Tibial artery (tissue), 4 donors: Measurements from ENCODE around the gene RANBP10.
A peak's percentile ranks its signal among the peaks of the same experiment; 100 is the strongest.

ENCODE experiments used
- DNase-seq, 2 donors: peaks; one replicate each; pipeline ENCODE4 v3.0.0-alpha.2; 2019
- H3K27ac ChIP-seq, 2 donors: fragments of 200-600 bp; sonication (generic) in 1 of 2; 1 replicate in 1 of 2; 2 replicates in 1 of 2; pipeline ENCODE4 v1.5.1; 2018 to 2019; ENCODE audit warnings: mild to moderate bottlenecking in 1 of 2
- H3K27me3 ChIP-seq, 2 donors: fragments of 200-600 bp; sonication (generic) in 1 of 2; one replicate each; pipeline versions ENCODE4 v1.5.1 to v1.6.0; 2016 to 2019
- H3K36me3 ChIP-seq, 3 donors: fragments of 200-600 bp; sonication (generic) in 2 of 3; one replicate each; pipeline ENCODE4 v1.5.1; 2016 to 2019; ENCODE audit warnings: mild to moderate bottlenecking in 2 of 3
- H3K4me1 ChIP-seq, 4 donors: fragments of 200-600 bp; sonication (generic) in 2 of 4; 1 replicate in 3 of 4; 2 replicates in 1 of 4; pipeline ENCODE4 v1.5.1; 2016 to 2019
- H3K4me3 ChIP-seq, 2 donors: fragments of 200-600 bp; sonication (generic) in 1 of 2; 1 replicate in 1 of 2; 2 replicates in 1 of 2; pipeline ENCODE4 v1.5.1; 2018 to 2019; ENCODE audit warnings: mild to moderate bottlenecking in 2 of 2
- H3K9me3 ChIP-seq, 3 donors: fragments of 200-600 bp; sonication (generic) in 1 of 3; one replicate each; pipeline ENCODE4 v1.5.1; 2016 to 2019
- CTCF ChIP-seq, 2 experiments: fragments of 200-600 bp in 1 of 2; fragments of 450-650 bp in 1 of 2; IDR thresholded peaks; one replicate each; pipeline ENCODE4 v1.5.1; 2017 to 2019; ENCODE audit warnings: antibody characterized with exemption in 2 of 2, mild to moderate bottlenecking in 1 of 2, moderate library complexity in 1 of 2
- intact Hi-C: fragments of 100-400 bp; cut with DNase I; formaldehyde crosslinking; loops from one replicate; pipeline ENCODE4 v1.15.0; 2023; ENCODE audit warnings: low total_unique reads

RANBP10 gene

GRCh38 chr16:67807148-67807682 is 855 bp upstream of the RANBP10 start:
- Histone ChIP-seq H3K27me3 (no peaks in the 10 kb centered on the region), H3K4me3 (peak overlapping the region; percentile 91), H3K36me3 (peaks cover 4 to 25% (median 5%) of the 10 kb centered on the region in 3 donors), H3K4me1 (peaks cover 0 to 25% (median 15%) of the 10 kb centered on the region in 4 donors), H3K9me3 (no peaks in the 10 kb centered on the region), H3K27ac (peak overlapping the region; percentile 70 to 86)
- DNase-seq: no peak
- intact Hi-C loops: loop anchor here (5.0 kb wide), 1 partner anchor 140 kb away; the partner anchor contains the start of genes C16orf86 and ENKD1
- no peak for TF ChIP-seq CTCF (IDR thresholded peaks at IDR 0.05)

- Histone ChIP-seq H3K4me3 (peak overlapping the region; percentile 91), H3K27me3 (no peaks in the 10 kb centered on the region), H3K4me1 (peaks cover 0 to 30% (median 17%) of the 10 kb centered on the region in 4 donors), H3K27ac (peak overlapping the region; percentile 86 to 89), H3K9me3 (no peaks in the 10 kb centered on the region), H3K36me3 (peaks cover 4 to 33% (median 5%) of the 10 kb centered on the region in 3 donors)
- intact Hi-C loops: loop anchor here (5.0 kb wide), 1 partner anchor 139 kb away; the partner anchor contains the start of genes C16orf86 and ENKD1
- no peak for TF ChIP-seq CTCF (IDR thresholded peaks at IDR 0.05)
- DNase-seq: no peak
Observed at GRCh38 chr16:67805718-67806427, 487 bp downstream of the RANBP10 start.

- Histone ChIP-seq H3K27me3 (no peaks in the 10 kb centered on the region), H3K4me3 (peak overlapping the region; percentile 91), H3K4me1 (peaks cover 0 to 37% (median 19%) of the 10 kb centered on the region in 4 donors), H3K9me3 (no peaks in the 10 kb centered on the region), H3K27ac (peak overlapping the region in 1 of 2 donors; percentile 89), H3K36me3 (peaks cover 4 to 36% (median 5%) of the 10 kb centered on the region in 3 donors)
- intact Hi-C loops: loop anchor here (5.0 kb wide), 1 partner anchor 138 kb away; the partner anchor contains the start of genes C16orf86 and ENKD1
- DNase-seq: no peak
- no peak for TF ChIP-seq CTCF (IDR thresholded peaks at IDR 0.05)
Observed at GRCh38 chr16:67804853-67805542, 1.4 kb downstream of the RANBP10 start.

- H3K9me3 ChIP-seq: no peaks in the 10 kb centered on the region
- H3K27me3 ChIP-seq: no peaks in the 10 kb centered on the region
- intact Hi-C loops: no loop called here
- peaks cover 4 to 45% (median 5%) of the 10 kb centered on the region in 3 donors for H3K36me3 ChIP-seq
- no peak for DNase-seq
- no peak overlapping the region for H3K4me3 ChIP-seq
- TF ChIP-seq CTCF (IDR thresholded peaks at IDR 0.05): no peak
- no peak overlapping the region for H3K27ac ChIP-seq
- peaks cover 0 to 37% (median 19%) of the 10 kb centered on the region in 4 donors for H3K4me1 ChIP-seq
Observed at GRCh38 chr16:67803894-67804293, 2.5 kb downstream of the RANBP10 start.

- Histone ChIP-seq H3K4me3 (no peak overlapping the region), H3K27ac (no peak overlapping the region), H3K36me3 (peaks cover 4 to 59% (median 5%) of the 10 kb centered on the region in 3 donors), H3K4me1 (peaks cover 0 to 30% (median 15%) of the 10 kb centered on the region in 4 donors), H3K27me3 (no peaks in the 10 kb centered on the region), H3K9me3 (no peaks in the 10 kb centered on the region)
- DNase-seq: no peak
- no peak for TF ChIP-seq CTCF (IDR thresholded peaks at IDR 0.05)
- intact Hi-C loops: no loop called here
Observed at GRCh38 chr16:67801883-67802282, 4.5 kb downstream of the RANBP10 start.
